HUDEP-2 (cell line): ENCODE measurements around the gene WNK1.
"Not testable (repeated sequence)": the region's sequence is repeated elsewhere in the genome, so short reads cannot be mapped to it uniquely, and the experiment has no call there.

Source experiments
- DNase-seq, 76 experiments: peaks; one replicate each; lab custom pipeline; 2025; ENCODE audit not compliant: unreplicated experiment in 76 of 76; lab: John Stamatoyannopoulos, UW

Gene WNK1

DNA sequence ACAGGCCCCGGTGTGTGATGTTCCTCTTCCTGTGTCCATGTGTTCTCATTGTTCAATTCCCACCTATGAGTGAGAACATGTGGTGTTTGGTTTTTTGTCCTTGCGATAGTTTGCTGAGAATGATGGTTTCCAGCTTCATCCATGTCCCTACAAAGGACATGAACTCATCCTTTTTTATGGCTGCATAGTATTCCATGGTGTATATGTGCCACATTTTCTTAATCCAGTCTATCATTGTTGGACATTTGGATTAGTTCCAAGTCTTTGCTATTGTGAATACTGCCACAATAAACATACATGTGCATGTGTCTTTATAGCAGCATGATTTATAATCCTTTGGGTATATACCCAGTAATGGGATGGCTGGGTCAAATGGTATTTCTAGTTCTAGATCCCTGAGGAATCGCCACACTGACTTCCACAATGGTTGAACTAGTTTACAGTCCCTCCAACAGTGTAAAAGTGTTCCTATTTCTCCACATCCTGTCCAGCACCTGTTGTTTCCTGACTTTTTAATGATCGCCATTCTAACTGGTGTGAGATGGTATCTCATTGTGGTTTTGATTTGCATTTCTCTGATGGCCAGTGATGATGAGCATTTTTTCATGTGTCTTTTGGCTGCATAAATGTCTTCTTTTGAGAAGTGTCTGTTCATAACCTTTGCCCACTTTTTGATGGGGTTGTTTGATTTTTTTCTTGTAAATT, 97.5 kb downstream of the WNK1 start:
- DNase-seq: not testable (repeated sequence)

DNA sequence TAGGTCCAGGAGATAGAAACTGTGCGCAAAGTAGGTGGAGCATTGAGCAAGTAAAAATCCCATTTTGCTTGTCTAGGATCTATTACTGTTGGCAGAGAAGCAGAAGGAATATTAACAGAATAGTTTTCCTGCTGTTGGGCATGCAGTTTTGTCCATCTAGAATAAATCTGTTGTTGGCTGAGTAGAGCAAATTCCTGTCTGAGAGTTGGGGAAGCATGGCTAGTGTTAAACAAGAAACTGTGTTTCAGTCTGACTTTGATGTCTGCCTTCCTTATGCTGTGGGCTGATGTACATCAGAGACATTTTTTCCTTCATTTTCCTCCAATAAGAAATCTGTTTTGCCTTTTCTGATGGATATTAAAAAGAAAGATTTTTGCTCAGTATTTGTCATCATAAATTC, 99.0 kb downstream of the WNK1 start:
- no peak for DNase-seq

DNA sequence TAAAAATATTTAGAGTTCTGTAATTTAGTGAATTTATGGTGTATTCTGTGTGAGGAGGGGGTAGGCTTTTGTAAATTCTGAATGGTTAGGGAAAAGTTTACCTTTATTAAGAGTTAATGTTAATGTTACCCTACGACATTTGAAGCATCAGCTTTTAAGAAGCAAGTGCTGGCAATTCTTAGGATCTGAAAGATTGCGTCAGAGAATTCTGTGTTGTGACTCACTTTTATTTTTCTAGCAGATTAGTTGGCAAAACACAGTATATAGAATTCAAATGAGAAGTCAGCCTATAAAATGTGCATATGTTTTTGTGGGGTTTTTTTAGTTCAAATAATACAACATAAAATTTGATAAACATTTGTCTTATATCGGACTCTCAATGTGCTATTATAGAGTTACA, 99.5 kb downstream of the WNK1 start:
- peak in 2 of 76 experiments; percentile 4 to 19 for DNase-seq

DNA sequence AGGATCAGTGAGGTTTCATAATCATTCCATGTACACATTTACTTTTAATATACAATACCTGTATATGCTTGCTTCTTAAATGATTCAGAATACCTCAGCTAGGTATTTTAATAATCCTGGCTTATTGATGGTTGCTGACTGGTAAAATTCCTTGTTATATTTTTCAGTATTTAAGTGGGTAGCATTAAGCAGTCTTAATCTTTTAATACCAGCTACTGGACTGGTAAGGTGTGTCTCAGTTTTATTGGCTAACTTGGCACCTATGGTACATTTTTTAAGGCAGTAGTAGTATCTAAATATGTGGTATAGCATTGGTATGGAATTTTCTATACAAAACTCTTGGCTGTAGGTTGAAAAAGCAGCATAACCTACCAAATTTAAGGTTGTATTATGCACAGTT, 100.5 kb downstream of the WNK1 start:
- DNase-seq: no peak

DNA sequence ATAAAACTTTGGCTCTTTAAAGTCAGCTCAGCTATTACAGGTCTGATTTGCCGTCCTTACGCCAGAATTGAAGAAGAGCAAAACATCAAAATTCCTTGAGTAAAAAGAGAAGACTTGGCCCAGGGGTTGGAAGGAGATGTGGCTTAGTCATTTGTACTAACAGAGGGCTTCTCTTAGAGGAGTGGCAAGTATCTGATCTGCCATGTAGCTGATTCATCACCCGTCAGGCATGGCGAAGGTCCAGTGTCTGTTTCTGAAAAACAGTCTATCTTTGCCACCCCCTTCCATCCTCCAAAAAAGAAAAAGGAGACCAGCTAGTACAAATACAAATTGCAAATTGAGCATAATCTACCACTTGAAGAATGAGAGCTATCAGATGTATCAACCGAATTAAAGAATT, 105.2 kb downstream of the WNK1 start:
- DNase-seq: peak in 70 of 76 experiments; percentile 1 to 82 (median 56)

DNA sequence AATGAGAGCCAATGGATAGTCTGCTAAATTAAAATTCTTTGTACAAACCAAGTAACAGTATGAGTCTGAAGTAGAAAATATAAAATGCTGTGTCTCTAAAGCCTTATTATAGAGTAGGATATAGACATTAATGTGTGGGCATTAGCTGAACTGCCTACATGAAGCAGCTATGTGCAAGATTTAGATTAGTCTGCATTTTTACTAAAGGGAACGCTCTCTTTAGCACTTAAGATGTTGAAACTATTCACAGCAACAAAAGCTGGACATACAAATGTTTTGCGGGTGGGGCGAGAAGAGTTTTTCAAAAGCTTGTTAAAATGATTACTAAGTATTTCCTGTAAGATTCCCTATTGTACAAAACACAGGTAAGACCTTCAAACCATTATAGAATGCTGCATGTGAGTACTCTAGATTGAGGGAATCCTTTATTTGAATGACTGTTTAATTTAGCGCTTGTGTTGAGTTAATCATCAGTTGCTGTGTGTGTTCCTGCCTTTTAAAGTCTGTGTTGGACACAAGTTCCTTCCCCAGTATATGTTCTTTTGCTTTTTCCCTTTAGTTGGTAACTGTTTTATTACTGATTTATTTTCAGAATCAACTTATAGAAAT, 110.0 kb downstream of the WNK1 start:
- DNase-seq: no peak

DNA sequence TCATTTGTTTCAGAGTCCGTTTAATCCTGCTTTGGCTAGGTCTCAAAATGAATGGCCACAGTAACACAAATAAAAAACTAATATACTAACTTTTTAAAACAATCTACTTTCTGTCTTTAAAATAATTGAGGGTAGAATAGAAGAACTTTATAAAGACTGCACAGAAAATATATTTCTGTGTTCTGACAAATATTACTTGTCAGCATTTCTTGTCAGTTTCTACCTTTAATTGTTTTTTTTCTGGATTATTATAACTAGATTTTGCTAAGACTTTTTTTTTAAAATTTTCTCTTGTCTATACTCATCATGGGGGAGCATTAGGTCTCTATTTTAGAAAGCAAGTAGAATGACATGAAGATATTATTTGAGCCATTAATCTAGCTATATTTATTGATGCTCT, 110.9 kb downstream of the WNK1 start:
- no peak for DNase-seq

DNA sequence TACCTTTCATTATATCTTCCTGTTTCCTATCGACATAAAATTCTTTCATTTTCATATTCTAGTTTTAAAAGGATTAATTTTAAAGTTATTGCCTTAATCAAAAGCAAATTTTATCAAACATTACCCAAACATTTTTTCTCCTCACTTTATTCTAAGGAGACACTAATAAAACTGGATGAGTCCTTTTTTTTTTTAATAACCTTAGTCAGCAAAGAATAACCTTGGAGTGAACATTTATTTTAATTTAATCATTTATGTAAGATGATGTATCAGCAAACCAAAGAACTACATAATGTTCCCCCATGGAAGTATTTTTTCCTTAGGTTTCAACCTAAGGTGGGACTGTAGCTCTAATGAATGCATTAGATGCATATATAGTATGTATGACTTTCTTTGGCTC, 113.2 kb downstream of the WNK1 start:
- no peak for DNase-seq

DNA sequence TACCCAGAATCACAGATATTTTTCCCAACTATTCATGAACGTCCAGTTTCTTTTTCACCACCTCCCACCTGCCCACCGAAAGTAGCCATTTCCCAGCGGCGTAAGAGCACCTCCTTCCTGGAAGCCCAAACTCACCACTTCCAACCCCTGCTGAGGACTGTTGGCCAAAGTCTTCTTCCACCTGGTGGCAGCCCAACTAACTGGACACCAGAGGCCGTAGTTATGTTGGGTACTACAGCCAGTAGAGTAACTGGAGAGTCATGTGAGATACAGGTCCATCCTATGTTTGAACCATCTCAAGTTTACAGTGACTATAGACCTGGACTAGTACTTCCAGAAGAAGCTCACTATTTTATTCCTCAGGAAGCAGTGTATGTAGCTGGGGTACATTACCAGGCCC, 115.5 kb downstream of the WNK1 start:
- DNase-seq: no peak

DNA sequence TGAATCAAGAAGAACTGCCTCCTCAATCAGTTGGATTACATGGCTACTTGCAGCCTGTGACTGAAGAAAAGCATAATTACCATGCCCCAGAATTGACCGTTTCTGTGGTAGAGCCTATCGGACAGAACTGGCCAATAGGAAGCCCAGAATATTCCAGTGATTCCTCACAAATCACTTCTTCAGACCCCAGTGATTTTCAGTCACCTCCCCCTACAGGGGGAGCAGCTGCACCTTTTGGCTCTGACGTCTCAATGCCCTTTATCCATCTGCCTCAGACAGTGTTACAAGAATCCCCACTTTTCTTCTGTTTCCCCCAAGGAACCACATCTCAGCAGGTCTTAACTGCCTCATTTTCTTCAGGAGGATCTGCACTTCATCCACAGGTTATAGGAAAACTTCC, 116.3 kb downstream of the WNK1 start:
- no peak for DNase-seq

DNA sequence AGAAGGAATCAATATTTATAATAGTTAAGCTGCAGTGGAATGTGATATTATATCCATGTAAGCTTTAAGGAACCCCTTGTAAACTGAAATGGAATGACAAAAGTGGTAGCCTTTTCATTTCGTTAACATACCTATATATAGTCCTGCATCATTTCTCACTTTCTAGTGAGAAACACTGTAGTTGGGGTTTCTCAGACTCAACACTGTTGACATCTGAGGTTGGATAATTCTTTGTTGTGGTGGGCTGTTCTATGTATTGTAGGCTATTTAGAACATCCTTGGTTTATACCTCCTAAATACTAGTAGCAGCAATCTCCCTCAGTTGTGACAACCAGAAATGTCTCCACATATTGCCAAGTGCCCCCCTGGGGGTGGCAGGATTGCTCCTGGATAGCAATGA, 118.0 kb downstream of the WNK1 start:
- DNase-seq: no peak

DNA sequence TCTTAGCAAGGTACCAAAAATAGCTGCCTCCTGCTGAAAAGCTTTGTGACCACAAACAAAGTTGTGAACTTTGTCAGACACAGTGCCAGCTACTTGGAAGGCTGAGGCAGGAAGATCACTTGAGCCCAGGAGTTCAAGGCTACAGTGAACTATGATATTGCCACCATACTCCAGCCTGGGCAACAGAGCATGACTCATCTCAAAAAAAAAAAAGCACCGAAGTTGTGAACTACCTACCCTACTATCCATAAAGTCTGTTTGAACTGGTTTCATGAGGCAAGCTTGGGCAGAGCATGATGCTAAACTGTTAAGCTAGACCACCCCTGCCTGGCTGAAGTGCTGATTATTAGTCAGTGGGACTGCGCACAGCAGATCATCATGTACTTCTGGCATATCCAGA, 121.6 kb downstream of the WNK1 start:
- peak in 1 of 76 experiments; percentile 9 for DNase-seq

DNA sequence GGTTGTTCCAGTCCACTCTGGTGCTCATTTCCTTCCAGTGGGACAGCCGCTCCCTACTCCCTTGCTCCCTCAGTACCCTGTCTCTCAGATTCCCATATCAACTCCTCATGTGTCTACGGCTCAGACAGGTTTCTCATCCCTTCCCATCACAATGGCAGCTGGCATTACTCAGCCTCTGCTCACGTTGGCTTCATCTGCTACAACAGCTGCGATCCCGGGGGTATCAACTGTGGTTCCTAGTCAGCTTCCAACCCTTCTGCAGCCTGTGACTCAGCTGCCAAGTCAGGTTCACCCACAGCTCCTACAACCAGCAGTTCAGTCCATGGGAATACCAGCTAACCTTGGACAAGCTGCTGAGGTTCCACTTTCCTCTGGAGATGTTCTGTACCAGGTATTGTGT, 127.3 kb downstream of the WNK1 start:
- no peak for DNase-seq

DNA sequence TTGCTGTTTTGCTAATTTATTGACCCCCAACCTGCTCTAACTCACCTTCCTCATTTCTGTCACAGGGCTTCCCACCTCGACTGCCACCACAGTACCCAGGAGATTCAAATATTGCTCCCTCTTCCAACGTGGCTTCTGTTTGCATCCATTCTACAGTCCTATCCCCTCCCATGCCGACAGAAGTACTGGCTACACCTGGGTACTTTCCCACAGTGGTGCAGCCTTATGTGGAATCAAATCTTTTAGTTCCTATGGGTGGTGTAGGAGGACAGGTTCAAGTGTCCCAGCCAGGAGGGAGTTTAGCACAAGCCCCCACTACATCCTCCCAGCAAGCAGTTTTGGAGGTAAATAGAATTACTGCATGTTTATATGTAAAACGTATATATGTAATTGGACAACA, 128.3 kb downstream of the WNK1 start:
- DNase-seq: no peak

DNA sequence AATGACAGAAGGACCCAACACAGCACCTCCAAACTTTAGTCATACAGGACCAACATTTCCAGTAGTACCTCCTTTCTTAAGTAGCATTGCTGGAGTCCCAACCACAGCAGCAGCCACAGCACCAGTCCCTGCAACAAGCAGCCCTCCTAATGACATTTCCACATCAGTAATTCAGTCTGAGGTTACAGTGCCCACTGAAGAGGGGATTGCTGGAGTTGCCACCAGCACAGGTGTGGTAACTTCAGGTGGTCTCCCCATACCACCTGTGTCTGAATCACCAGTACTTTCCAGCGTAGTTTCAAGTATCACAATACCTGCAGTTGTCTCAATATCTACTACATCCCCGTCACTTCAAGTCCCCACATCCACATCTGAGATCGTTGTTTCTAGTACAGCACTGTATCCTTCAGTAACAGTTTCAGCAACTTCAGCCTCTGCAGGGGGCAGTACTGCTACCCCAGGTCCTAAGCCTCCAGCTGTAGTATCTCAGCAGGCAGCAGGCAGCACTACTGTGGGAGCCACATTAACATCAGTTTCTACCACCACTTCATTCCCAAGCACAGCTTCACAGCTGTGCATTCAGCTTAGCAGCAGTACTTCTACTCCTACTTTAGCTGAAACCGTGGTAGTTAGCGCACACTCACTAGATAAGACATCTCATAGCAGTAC, 132.5 kb downstream of the WNK1 start:
- no peak for DNase-seq

DNA sequence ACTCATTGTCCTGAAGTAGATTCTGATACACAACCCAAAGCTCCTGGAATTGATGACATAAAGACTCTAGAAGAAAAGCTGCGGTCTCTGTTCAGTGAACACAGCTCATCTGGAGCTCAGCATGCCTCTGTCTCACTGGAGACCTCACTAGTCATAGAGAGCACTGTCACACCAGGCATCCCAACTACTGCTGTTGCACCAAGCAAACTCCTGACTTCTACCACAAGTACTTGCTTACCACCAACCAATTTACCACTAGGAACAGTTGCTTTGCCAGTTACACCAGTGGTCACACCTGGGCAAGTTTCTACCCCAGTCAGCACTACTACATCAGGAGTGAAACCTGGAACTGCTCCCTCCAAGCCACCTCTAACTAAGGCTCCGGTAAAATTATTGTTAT, 133.3 kb downstream of the WNK1 start:
- DNase-seq: no peak

DNA sequence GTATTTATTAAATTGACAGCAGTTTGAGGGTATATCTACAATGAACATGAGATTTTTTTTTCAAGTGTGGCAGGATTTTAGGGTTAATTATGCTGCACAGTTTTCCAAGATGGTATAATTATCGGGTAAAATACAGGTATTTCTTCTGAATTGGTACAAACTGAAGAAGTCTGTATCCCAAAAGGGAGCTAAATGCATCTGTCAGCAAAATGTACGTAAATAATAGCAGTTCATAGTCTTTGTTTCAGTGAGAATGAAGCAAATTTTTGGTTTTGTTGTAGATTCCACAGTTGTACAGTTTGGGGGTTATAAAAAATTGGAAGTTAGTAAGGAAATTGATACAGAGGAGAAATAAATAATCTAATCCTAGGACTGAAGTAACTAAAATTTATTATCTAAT, 133.8 kb downstream of the WNK1 start:
- no peak for DNase-seq

DNA sequence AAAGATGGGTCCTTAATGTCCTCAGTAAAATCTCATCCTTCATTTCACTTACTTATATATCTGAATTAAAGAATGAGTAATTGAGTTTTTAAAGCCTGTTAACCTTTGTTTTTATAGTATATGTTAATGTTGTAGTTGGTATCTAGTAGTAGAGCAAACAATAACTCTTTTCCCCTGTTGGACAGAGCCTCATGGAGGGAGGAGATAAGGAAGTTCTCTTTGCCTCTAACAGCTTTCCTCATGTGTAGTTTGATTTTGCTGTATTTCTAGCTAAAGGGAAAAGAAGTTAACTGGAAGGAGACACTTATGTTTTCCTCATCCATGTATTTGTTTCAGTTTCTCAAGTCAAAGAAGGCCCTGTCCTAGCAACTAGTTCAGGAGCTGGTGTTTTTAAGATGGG, 141.8 kb downstream of the WNK1 start:
- DNase-seq: no peak

DNA sequence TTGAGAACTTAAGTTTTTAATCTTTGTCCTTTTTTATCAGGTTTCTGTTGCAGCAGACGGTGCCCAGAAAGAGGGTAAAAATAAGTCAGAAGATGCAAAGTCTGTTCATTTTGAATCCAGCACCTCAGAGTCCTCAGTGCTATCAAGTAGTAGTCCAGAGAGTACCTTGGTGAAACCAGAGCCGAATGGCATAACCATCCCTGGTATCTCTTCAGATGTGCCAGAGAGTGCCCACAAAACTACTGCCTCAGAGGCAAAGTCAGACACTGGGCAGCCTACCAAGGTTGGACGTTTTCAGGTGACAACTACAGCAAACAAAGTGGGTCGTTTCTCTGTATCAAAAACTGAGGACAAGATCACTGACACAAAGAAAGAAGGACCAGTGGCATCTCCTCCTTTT, 143.7 kb downstream of the WNK1 start:
- DNase-seq: no peak

DNA sequence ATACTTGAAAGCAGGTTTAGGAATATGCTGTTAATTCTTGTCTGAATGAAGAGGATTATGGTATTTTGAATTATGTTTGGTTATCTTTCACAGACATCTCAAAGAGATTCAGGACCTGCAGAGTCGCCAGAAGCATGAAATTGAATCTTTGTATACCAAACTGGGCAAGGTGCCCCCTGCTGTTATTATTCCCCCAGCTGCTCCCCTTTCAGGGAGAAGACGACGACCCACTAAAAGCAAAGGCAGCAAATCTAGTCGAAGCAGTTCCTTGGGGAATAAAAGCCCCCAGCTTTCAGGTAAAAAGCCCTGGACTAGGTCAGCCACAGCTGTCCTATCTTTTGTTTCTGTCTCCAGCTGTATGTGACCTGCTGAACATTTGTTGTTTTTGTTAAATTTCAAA, 145.0 kb downstream of the WNK1 start:
- no peak for DNase-seq

DNA sequence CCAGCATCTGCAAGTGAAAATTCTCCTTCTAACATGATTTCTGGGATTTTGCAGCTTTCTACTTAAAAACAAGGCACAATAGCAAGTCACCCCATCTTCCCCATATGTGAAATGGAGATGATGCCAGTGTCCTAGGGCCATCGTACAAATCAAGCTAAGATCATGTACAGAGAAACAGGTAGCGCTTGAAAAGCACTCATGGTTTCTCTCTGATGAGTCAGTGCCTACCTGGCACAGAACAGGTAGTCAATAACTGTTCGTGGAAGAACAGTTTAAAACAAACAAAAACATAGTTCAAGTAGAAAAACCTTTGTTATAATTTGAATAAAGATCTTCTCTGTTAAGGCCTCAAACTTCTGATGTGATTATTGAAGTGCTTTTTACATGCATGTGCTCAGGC, 150.2 kb downstream of the WNK1 start:
- no peak for DNase-seq

DNA sequence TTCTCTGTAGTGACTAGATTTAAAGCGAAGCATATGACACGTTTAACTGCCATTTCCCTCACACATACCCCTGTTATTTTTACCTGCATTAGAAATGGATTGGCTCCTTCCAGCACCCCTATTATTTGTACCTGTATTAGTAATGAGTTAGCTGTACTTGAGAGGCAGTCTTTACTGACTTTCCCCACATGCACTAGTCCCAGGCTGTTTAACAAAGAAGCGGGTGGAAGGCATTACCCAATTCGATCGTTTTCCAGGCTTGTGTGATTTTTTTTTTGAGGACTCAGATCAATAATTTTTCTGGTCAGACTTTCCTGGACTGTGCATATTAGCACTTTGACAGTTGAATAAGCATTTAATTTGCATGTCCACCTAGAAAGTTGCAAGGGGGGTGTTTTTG, 150.7 kb downstream of the WNK1 start:
- DNase-seq: no peak
